ENCODE data around the gene MTA1.

The MTA1 gene

DNA sequence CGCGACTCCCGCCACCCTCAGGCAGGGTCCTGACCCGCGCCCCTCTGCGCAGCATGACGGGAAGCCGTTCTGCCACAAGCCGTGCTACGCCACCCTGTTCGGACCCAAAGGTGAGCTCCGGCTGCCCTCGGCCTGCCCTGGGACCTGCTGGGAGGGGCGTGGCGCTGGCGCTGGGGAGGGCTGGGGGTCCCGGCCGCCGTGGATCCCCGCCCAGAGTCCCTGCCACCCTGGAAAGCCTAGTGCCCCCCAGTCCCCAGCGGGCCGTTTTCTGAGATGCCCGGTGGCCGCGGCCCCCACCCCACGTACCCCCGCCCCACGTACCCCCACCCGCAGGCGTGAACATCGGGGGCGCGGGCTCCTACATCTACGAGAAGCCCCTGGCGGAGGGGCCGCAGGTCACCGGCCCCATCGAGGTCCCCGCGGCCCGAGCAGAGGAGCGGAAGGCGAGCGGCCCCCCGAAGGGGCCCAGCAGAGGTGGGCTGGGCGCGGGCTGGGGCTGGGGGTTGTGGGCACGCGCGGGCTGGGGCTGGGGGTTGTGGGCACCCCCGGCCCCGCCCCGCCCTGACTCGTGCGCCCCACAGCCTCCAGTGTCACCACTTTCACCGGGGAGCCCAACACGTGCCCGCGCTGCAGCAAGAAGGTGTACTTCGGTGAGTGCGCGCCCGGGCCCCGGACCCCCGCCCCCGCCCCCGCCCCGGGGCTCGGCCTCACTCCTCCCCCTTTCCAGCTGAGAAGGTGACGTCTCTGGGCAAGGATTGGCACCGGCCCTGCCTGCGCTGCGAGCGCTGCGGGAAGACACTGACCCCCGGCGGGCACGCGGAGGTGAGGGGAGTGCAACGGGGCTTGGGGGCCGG lies 59.0 kb downstream of the MTA1 start:
- DNase-seq = peak; percentile 35

DNA sequence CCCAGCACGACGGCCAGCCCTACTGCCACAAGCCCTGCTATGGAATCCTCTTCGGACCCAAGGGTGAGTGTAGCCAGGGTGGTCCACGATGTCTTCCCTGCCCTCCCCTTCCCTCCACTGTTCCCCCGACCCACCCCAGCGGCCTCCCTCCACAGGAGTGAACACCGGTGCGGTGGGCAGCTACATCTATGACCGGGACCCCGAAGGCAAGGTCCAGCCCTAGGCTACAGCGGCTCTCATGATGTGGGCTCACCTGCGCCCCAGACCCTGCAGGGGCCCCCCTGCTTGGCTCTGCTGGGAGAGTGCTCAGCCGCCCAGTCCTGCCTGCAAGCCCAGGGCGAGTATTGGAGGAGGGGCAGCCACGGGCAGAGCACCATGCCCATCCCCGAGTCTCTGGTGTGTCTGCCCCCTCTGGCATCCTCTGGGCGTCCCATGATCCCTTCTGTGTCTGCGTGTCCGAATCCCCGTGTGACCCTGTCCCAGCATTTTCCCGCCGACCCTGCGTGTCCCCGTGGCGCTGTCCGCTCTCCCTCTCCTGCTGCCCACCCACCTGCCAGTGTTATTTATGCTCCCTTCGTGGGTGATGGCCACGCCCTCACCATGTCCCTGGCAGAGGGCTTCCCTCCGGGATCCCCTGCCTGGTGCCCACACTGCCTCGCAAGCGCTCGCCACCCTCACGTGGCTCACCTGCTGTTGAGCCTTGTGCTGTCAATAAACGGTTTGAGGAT lies 60.0 kb downstream of the MTA1 start:
- peak; percentile 30 for DNase-seq

DNA sequence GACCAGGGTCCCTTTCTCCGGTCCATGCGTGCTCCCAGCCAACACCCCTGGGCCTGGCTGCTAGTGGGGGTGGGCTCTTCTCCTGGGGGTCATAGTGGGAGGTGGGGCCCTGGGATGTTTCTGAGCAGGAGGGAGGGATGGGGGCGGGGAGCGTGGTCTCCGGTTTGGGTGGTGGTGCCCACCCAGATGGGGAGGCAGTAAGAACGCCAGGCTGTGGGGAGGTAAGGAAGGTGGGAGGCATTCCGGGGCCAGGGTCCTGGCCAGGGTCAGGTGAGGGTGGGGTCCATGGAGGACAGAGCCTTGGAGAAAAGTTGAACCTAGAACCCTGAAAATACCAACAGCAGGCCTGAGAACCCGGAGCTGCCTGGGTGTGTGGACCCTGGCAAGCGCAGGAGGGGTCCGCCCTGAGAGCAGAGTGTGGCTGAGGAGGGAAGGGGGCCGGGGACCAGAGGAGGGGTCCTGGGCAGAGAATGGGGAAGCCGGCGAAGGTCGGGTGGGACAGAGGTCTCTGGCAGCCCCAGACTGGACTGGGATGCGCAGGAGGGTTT lies 60.6 kb downstream of the MTA1 start:
- DNase-seq = no peak

DNA sequence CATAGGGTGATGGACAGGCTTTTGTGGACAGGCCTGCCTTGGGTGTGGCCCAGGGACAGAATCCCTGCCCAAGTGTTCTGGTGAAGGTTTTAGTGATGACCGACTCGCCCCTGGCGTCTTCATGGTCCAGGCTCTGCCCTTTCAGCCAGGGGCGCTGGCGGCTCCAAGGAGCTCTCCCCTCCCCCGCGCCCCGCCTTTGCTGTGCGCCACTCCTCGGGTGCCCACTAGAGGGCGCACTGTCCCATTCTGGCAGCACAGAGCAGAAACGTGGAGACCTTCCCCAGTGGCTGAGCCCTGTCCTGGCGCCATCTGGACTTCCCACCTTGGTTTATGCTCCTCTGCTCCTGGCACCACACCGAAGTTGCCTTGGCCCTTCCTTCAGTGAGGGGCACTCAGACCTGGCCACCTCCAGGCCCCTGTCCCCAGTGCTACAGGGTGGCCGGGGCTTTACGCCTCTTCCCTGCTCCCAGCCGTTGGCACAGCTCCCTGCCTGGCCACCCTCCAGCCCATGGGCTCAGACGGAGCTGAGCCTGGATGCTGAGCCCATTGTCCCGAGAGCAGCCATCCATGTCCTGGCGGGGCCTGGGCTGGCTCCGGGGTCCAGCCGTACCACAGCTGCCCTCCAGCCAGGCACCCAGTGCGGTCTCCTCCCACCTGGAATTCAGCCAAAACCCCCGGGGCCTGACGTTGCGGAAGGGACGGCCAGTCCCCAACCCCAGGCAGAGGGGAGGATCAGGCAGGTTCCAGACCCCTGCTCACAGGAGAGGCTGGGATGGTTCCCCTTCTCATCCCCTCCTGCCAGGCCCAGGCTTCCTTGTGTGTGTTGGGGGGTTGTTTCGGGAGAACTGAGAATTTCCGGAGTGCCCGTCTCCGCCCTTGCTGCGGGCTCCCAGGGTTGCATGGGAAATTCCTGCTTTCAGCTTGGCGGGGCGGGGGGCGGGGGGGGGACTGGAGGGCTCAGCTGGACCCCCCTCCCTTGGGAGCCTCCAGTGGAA lies 61.5 kb downstream of the MTA1 start:
- DNase-seq = peak; percentile 98

DNA sequence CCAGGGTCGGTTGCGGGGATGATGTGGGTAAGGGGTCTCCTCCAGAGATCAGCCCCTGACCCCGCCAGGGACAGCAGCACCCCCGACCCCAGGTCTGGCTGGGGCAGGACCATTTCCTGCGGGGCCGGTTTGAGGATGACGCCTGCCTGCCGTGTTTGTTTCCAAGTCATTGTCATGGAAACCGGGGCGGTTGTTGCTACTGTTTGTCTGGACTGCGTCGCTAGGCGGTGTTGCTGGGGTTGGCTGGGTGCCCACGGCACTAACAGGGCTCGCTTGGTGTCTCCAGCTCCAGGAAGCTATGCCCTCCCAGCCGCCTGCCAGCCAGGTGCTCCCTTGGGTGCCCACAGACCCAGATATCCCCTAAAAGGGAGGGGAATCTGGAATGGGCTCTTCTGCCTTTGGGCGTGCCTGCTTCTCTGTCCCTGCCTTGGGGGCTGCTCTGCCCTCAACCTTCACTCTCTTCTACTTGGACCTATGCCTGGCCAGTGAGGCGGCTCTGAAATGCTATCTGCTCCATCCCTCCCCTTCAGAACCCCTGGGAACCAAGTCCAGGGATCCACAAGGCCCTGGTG lies 62.3 kb downstream of the MTA1 start:
- DNase-seq = peak; percentile 96

DNA sequence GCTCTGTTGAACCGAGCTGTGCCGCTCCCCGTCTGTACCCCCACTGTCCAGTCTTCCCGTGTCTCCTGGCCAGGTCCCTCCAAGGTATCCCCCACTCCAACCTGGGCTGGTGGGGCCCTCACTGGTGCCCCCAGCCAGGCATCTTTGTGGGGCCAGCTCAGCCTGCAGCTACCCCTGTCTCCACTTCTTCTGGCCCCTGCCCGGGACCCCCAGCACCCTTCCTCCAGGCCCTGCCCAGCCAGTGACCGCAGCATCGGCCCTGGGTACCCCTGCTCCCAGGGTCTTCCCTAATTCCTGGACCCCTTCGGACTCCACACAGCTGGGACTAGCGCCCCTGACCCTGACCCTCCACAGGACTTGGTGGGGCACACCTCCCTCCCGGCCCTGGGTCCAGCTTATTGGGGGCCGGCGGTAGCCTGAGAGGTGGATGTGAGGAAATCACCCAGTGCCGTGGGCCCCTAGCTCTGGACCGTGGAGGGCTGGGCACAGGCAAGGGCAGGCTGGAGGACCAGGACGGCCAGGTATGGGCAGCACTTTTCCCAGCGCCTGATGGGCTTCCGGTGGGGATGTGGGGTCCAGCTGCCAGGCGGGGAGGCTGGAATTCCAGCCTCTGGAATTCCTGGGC lies 63.0 kb downstream of the MTA1 start:
- peak; percentile 12 for DNase-seq

DNA sequence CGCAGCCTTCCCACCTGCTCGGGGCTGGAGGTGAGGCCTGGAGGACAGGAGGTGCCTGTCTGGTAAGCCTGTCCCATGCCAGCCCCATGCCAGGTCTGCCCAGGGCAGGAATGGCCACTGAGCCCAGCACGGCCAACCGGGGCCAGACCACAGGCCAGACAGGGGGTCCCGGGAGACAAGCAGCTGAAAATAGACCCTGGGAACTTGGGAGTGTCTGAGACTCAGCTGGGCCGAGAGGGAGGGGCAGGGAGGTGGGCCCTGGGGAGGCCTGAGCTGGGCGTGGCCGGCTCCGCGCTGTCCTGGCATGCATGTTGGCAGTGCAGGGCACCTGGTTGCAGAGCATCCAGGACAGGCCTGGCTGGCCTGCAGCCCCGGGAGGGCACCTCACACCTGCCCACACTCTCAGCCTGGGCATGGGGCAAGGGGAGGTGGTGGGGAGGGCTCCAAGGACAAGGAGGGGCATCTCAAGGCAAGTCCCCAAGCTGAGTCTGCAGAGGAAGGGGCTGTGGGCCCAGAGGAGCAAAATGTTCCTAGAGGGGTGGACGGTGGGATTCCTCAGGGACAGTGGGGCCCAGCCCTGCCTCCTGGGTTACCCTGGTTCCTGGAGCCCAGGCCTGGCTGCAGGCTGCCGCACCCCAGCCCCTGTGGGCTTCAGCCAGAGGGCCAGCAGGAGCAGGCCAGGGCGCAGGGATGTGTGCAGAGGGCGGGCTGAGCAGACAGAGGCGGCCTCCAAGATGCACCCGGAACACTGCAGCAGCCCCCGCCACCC lies 63.9 kb downstream of the MTA1 start:
- peak; percentile 11 for DNase-seq

DNA sequence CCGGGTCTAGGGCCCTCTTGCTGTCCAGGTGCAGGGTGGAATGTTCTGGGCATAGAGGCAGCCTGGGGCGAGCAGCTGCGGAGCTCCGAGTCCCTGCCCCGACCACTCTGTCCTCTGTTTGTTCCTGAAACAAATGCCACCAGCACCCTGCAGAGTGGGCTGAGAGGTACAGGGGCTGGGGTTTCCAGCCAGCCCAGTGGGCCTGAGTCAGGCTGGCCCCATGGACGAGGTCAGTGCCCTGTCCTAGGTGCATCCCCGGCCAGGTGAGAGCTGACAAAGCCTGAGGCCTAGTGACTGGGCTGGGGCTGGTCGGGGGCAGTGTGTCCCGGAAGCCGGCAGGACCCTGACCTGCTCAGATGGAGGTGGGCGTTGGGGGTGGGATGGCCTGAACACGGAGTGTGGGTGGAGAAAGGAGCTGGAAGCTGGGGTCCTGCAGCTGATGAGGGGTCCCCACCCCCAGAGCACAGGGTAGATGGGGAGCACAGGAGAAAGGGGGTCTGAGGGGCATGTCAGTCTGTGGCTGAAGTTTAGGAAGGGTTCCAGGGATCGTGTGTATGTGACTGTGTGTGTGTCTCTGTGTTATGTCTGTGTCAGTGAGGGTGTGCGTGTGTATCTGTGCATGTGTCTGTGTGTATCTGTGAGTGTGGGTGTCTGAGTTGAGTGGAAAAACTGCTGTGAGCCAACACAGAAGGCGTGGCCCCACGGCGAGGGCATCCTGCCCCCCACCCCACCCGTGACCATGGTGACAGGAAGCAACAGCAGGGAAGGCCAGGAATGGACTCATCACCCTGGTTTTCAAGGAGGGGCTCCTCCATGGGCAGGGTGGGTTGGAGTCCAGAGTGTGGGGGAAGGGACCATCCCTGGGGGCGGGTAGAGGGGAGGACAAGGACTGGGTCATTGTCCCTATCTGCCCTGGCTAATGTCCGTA lies 64.7 kb downstream of the MTA1 start:
- DNase-seq = peak; percentile 34

DNA sequence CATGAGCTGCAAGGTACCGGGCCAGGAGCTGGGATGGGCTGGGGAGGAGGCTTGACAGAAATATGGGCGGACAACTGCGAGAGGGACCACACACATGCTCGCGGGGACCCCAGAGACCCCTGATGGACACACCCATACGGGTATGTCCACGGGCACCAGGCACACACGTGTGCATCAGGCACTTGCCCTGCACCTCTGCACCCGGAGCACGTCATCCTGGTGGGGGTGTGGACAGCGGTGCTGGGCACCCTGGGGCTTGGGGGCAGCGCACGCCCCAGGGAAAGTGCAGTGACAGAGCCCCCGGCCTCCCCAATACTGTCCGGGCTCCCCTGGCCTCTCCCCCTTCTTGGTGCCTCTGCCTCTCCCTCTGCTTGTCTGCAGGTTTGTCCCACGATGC lies 65.4 kb downstream of the MTA1 start:
- no peak for DNase-seq

DNA sequence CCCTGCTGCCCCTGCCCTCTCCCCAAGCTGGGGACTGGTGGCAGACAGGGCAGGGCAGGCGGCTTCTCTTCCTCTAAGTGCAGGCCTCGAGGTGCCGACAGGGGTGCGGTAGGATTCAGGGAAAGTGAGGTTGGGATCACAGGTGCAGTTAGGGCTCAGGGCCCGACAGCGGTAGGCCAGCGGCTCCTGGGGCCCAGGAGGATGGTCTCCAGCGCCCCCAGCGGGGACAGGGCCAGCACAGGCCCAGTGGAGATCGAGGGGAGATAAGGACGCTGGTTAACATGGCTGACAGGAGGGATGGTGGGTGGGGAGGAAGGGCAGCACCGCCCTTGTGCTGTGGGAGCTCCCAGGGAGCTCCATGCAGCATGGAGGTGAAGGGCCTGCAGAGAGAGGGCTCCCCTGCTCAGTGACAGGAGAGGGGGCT lies 66.1 kb downstream of the MTA1 start:
- peak; percentile 81 for DNase-seq

DNA sequence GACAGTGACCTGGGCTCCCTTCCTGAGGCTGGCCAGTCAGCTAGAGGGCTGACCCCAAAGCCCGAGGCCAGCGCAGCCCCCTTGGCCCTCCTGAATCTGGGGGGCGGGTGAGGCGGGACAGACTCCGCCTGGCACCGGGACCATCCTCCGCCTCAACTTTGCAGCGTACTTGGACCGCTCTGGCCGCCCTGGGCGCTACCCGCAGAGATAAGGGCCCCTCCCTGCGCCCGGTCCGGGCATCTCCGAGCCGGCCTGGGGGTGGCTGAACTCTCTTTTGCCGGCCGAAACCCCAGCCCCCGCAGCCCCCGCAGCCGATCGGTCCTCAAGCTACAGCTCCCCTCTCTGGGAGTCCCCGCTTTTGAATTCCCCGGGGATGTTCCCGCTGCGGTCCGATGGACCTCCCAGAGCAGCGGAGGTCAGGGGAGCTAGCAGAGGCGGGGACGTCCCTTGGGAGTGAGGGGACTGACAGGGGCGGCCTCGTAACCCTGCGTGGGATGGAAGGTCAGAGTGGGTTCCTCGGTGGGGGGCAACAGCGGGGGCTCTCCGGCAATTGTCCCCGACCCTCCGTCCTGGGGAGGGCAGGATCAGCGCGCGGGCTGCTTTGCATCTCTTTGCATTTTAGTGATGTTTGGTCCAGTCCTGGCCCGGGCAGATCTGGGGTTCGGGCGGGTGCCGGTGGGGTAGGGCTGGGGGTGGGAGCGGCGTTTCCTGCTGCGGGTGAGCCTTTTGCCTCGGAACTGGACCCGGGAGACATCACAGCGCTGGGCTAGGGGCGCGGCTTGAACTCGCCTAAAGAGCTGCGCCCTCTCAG lies 66.7 kb downstream of the MTA1 start, which contains the start of gene CRIP1:
Gene CRIP1, plus strand, starts transcription at position 724 of the 811 bp plus-strand sequence. CDS start 374 bp downstream, outside the sequence.
- DNase-seq = peak; percentile 54

DNA sequence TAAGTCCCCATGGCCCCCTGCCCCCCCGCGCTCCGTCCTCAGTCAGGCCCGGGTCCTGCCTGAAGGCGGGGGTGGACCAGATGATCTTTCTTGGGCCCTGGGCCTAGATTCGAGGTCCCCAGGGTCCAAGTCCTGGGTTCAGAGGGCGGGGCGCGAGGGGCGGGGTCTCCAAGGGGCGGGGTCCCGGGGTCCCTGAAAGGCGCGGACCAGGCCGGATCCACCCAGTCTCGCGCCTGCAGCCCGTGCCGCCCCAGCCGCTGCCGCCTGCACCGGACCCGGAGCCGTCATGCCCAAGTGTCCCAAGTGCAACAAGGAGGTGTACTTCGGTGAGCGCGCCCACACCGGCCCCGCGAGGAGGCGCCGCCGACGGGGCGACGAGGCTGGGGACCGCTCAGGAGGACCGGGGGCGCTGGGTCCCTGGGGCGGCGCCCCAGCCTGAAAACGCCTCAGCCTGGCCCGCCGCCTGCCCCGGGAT lies 67.4 kb downstream of the MTA1 start:
- DNase-seq = peak; percentile 58

DNA sequence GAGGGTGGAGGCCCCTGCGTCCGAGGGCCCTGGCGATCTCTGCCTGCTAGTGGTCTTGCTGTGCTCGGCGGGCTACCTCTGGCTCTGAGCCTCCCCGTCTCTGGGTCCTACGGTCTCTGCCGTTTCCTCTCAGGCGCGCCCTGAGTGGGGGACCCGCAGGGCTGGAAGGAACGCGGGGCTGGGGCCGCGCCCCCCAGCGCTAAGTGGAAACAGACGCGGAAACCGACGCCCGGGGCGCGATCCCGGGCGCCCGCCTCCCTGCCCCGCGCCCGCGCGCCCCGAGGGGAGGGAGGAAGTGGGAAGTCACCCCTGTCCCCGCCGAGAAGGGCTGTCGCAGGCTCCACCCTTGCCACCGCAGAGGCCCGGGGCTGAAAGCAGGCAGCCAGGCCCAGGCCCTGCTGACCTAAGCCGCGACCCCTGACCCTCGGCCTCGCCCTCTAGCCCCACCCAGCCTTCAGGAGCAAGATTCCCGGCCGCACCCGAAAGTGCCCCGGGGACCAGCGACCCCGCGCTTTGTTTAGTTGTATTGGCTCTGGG lies 67.9 kb downstream of the MTA1 start:
- DNase-seq = no peak

DNA sequence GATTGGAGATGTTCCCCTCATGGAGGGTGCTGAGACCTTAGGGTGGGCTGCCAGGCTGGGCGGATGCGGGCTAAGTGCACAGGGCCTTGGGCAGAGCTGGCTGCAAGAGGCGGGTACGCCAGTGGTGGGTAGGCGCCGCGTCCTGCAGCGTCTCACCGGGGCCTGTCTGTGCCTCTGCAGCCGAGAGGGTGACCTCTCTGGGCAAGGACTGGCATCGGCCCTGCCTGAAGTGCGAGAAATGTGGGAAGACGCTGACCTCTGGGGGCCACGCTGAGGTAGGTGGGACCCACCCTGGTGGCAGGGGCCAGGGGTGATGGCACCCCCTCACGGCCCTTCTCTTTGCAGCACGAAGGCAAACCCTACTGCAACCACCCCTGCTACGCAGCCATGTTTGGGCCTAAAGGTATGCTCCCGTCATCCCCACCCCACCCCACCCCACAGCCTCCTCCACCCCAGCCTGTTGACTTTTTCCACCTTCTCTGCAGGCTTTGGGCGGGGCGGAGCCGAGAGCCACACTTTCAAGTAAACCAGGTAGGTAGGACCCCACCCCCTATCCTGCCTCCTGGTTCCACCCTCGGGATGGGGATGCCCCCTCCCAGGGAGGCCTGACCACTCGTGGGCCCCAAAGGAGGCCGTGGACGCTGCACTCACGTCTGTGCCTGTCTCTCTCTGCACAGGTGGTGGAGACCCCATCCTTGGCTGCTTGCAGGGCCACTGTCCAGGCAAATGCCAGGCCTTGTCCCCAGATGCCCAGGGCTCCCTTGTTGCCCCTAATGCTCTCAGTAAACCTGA lies 68.6 kb downstream of the MTA1 start:
- no peak for DNase-seq

DNA sequence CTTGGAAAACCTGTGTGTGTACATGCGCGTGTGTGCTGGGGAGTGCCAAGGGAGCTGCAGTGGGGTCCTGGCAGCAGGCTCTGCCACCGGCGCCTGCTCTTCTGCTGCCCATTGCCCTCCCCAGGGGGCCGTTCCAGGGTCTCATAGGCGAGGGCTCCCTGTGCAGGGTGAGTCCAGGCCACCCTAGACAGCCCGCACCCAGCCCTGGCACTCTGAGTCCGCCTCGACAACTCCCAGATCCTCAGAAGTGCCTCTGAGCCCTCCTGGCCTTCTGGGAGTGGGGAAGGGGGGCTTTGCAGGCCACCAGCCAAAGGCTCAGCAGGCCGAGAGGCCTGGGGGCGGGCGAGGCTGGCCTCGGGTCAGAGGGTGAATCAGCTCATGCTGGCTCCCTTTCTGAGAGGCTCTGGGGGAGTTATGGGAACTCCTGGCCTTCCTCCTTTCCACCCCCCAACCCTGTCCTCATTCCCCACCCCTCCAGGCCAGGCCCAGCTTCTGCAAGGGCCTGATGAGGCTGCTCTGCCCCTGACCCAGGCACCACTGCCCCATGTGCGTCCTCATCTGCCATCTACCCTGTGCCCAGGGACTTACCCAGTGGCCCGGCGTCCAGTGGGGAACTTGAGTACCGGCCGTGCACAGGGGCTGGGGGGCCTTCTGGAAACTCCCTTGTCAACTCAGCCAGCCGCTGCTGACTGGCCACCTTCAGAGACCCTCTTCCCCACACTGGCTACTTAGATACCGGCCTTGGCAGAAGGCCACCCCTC lies 69.3 kb downstream of the MTA1 start:
- DNase-seq = peak; percentile 24

DNA sequence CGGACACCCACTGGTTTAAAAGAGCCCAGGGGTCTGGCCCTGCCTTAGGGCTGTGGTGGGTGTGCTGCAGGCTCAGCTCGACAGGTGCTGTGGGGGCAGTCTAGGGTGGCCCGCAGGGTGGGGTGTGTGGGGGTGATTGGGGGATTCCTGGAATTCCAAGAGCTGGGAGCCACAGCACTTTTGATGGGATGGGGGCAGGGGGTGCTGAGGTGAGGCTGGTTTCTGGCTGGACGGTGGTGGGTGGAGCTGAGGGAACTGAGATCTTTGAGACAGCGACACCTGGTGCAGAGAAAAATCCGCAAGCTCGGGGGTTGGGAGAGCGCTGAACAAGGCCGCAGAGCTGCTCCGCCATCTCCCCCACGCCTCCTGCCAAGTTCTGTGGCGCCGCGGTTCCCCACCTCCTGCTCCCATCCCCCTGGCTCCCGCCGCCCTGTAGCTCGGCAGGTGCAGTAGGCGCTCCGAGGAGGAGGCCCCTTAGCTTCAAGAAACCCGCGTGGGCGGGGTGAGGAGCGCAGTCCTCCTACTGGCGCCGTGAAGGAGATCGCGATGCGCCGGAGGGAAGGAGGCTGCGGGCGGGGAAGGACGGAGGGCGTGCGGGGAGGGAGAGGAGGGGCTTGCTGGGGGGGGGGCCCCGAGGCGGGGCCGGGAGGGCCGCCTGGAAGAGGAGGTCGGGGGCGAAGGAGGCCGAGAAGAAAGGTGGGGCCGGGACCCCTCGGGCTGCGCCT lies 70.1 kb downstream of the MTA1 start:
- DNase-seq = peak; percentile 96

Measured in eye (tissue), 1 donor.